ENCODE results near the gene GALNTL6. TPM values are rescaled to one million over a fixed set of nuclear protein-coding genes. Genes with fewer than 3 reads are reported as not detected.

The GALNTL6 gene
- total and polyA plus RNA-seq, 7 donors = 0.14 to 2.5 (median 0.42) TPM; not detected in 1

GRCh38 chr4:172486531-172486930 is 673.3 kb downstream of the GALNTL6 start:
- Histone ChIP-seq H3K27ac (no peak overlapping the region), H3K36me3 (no peaks in the 10 kb centered on the region), H3K9me3 (no peaks in the 10 kb centered on the region), H3K27me3 (no peaks in the 10 kb centered on the region), H3K4me1 (no peaks in the 10 kb centered on the region), H3K4me3 (no peak overlapping the region)
- TF ChIP-seq POLR2A (IDR thresholded peaks at IDR 0.05) (no peak), POLR2AphosphoS5 (IDR thresholded peaks at IDR 0.05) (no peak), EP300 (IDR thresholded peaks at IDR 0.05) (no peak)
- TF ChIP-seq, protein P1, sequence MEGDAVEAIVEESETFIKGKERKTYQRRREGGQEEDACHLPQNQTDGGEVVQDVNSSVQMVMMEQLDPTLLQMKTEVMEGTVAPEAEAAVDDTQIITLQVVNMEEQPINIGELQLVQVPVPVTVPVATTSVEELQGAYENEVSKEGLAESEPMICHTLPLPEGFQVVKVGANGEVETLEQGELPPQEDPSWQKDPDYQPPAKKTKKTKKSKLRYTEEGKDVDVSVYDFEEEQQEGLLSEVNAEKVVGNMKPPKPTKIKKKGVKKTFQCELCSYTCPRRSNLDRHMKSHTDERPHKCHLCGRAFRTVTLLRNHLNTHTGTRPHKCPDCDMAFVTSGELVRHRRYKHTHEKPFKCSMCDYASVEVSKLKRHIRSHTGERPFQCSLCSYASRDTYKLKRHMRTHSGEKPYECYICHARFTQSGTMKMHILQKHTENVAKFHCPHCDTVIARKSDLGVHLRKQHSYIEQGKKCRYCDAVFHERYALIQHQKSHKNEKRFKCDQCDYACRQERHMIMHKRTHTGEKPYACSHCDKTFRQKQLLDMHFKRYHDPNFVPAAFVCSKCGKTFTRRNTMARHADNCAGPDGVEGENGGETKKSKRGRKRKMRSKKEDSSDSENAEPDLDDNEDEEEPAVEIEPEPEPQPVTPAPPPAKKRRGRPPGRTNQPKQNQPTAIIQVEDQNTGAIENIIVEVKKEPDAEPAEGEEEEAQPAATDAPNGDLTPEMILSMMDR (IDR thresholded peaks at IDR 0.05) = no peak
- intact Hi-C loops (cut with DNase I) = no loop called here
- WGBS, 2 donors = 72 to 81% methylated on average over 2 of the region's 2 CpGs
- DNase-seq = no peak

GRCh38 chr4:172489861-172490260 is 676.7 kb downstream of the GALNTL6 start:
- no peaks in the 10 kb centered on the region for H3K27me3 ChIP-seq
- intact Hi-C loops (cut with DNase I) = no loop called here
- TF ChIP-seq, protein P1 (IDR thresholded peaks at IDR 0.05) = no peak
- TF ChIP-seq POLR2A (IDR thresholded peaks at IDR 0.05) (no peak), POLR2AphosphoS5 (IDR thresholded peaks at IDR 0.05) (no peak), EP300 (IDR thresholded peaks at IDR 0.05) (no peak)
- no peaks in the 10 kb centered on the region for H3K36me3 ChIP-seq
- no peaks in the 10 kb centered on the region for H3K9me3 ChIP-seq
- no peaks in the 10 kb centered on the region for H3K4me1 ChIP-seq
- no peak overlapping the region for H3K27ac ChIP-seq
- DNase-seq = no peak
- H3K4me3 ChIP-seq = no peak overlapping the region

DNA sequence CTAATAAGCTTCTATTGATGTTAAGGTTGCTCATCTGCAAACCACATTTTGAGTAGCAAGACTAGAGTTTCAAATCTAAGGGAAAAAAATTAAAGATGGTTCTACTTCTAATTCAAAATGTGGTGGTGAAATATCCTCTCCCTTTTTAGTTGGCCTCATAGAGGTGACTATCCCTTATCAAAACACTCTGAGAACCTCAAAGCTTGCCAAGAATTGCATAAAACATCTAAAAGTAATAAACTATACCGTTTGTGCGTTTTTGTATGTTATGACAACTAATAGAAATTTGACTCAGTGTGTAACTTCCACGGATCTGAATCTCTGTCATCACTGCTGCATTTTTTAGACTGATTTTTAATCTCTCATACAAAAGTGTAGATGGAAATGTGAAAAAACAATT is 682.6 kb downstream of the GALNTL6 start:
- Histone ChIP-seq H3K9me3 (no peaks in the 10 kb centered on the region), H3K4me1 (no peaks in the 10 kb centered on the region), H3K4me3 (no peak overlapping the region), H3K36me3 (no peaks in the 10 kb centered on the region), H3K27me3 (no peaks in the 10 kb centered on the region), H3K27ac (no peak overlapping the region)
- intact Hi-C loops (cut with DNase I) = no loop called here
- TF ChIP-seq POLR2A (IDR thresholded peaks at IDR 0.05) (no peak), POLR2AphosphoS5 (IDR thresholded peaks at IDR 0.05) (no peak), EP300 (IDR thresholded peaks at IDR 0.05) (no peak)
- TF ChIP-seq, protein P1 (IDR thresholded peaks at IDR 0.05) = no peak
- 23 to 67% methylated on average over 3 of the region's 3 CpGs for WGBS, 2 donors
- DNase-seq = no peak

DNA sequence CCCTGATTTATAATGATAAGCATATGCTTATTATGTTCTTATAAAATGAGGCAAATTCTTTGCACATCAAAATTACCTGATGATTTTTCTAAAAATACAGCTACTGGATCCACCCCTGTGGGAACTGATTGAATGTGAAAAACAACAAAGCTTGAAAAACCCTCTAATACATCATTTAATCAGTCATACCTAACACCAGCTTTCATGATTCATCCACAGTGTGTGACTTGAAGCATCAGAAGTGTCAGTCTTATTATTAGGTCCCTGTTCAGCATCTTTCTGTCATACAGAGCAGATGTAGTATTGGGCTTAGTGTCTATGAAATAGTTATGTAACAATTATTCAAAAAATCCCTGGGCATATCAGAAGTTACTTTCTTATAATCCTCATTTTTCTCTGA is 684.1 kb downstream of the GALNTL6 start:
- H3K9me3 ChIP-seq = no peaks in the 10 kb centered on the region
- H3K36me3 ChIP-seq = no peaks in the 10 kb centered on the region
- intact Hi-C loops (cut with DNase I) = no loop called here
- no peaks in the 10 kb centered on the region for H3K27me3 ChIP-seq
- TF ChIP-seq, protein P1 (IDR thresholded peaks at IDR 0.05) = no peak
- no peak for TF ChIP-seq EP300 (IDR thresholded peaks at IDR 0.05)
- TF ChIP-seq POLR2A (IDR thresholded peaks at IDR 0.05) = no peak
- no peak for TF ChIP-seq POLR2AphosphoS5 (IDR thresholded peaks at IDR 0.05)
- H3K4me3 ChIP-seq = no peak overlapping the region
- no peak for DNase-seq
- H3K4me1 ChIP-seq = no peaks in the 10 kb centered on the region
- no peak overlapping the region for H3K27ac ChIP-seq

DNA sequence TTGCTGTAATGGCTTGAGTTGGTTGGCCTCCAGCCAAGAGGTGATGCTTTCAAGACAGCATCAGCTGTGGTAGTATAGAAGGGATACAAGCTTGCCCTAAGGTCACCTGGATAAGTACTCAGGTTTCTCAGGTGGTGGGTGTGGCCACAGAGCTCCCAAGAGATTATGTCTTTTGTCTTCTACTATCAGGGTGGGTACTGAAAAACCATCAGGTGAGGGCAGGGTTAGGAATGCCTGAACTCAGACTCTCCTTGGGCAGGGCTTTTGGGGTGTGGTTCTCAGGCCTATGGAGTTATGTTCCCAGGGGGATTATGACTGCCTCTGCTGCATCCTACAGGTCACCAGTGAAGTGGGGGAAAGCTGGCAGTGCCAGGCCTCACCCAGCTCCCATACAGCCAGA is 700.8 kb downstream of the GALNTL6 start:
- intact Hi-C loops (cut with DNase I) = no loop called here
- H3K9me3 ChIP-seq = peaks cover 0 to 1% (median 0%) of the 10 kb centered on the region in 4 donors
- peak; percentile 35 for DNase-seq
- no peaks in the 10 kb centered on the region for H3K4me1 ChIP-seq
- H3K27me3 ChIP-seq = no peaks in the 10 kb centered on the region
- no peaks in the 10 kb centered on the region for H3K36me3 ChIP-seq
- no peak overlapping the region for H3K27ac ChIP-seq
- no peak for TF ChIP-seq EP300 (IDR thresholded peaks at IDR 0.05)
- no peak for TF ChIP-seq POLR2AphosphoS5 (IDR thresholded peaks at IDR 0.05)
- TF ChIP-seq POLR2A (IDR thresholded peaks at IDR 0.05) = no peak
- TF ChIP-seq, protein P1 (IDR thresholded peaks at IDR 0.05) = no peak
- H3K4me3 ChIP-seq = no peak overlapping the region
